ENCODE data around the gene TSACC. TPM values are rescaled to one million over a fixed set of nuclear protein-coding genes. Genes with fewer than 3 reads are reported as not detected.
A peak's percentile ranks its signal among the peaks of the same experiment; 100 is the strongest.

TSACC gene
- total and polyA plus RNA-seq, 9 of the 15 experiments (the other 6 are each of a cell fraction or from before 2014, with no cell fraction given): 0.45 to 7.4 (median 2.6) TPM

DNA sequence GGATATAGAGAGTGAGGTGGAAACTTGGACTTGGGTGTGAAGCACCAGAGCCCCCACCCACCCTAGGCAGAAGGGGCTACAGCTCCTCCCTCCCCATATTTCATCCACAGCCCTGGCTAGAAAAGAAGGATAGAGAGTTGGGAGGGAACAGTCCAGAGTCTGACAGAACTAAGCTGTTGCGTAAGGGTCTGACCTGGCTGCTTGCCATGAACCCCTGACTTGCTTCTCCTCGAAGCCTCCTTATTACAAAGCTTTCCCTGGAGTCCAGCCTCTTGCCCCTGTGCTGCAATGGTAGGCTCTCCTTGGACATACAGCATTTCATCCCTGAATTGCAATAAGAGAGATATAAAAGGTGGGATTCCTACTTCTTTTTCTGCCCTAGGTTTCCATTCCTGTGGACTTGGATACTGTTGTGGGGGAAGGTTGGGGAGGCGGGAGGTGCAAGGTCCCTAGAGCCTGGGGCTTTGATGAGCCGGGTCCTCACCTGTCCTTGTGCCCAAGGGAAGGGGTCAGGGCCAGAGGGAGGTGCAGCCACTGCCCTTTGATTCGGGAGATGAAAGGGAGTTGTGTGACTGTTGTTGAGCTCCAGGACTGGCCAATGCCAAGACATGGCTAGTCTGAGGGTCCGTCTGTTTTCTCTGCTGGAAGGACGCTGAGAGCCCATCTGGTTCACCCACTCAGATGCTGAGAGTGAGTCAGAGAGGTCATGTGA lies 33.4 kb downstream of the TSACC start:
- Histone ChIP-seq H3K4me1 (replicated peaks in 1 of 2; ENCODE audit: control insufficient read depth in 2 of 2, insufficient read depth in 2 of 2, low read length in 2 of 2) (peaks cover 0 to 16% of the 10 kb centered on the region in 2 experiments; a peak in 3 of 5 replicates), H3K9ac (ENCODE audit: insufficient read depth in 1 of 2, low read depth in 2 of 2, low read length in 2 of 2) (no peak overlapping the region), H3K4me2 (ENCODE audit: insufficient read depth, low read length) (no peak overlapping the region), H3K27me3 (ENCODE audit: control insufficient read depth in 2 of 2, insufficient read depth in 2 of 2, low read length in 2 of 2) (peaks cover 0 to 19% of the 10 kb centered on the region in 2 experiments; a peak in 4 of 5 replicates), H2AFZ (ENCODE audit: low read depth, low read length) (no peak overlapping the region), H3K27ac (ENCODE audit: extremely low read depth, low read depth, low read length) (no peak overlapping the region), H3K9me3 (replicated peaks; ENCODE audit: control insufficient read depth, insufficient read depth, low read depth, low read length) (no peaks in the 10 kb centered on the region), H3K9me1 (ENCODE audit: control insufficient read depth, insufficient read depth, low read length) (no peaks in the 10 kb centered on the region), H3K36me3 (ENCODE audit: control insufficient read depth, insufficient read depth, low read length) (no peaks in the 10 kb centered on the region), H4K20me1 (replicated peaks; ENCODE audit: control insufficient read depth, insufficient read depth, low read length) (no peaks in the 10 kb centered on the region), H3K79me2 (ENCODE audit: control insufficient read depth, insufficient read depth, low read length) (no peaks in the 10 kb centered on the region), H3K4me3 (no peak overlapping the region)
- CTCF ChIA-PET (ENCODE audit: low intra/inter-chr PET ratio): no interaction called here
- peak; percentile 40; the same call in 2 of the 3 replicates for ATAC-seq
- intact Hi-C loops (cut with micrococcal nuclease): no loop called here
- WGBS (ENCODE audit: insufficient coverage, low coverage, missing lambda C conversion rate): 3% methylated on average over 5 of the region's 7 CpGs
- peak in 1 of 4 experiments; percentile 37 for DNase-seq (ENCODE audit: extremely low read depth in 1 of 4, low spot score in 3 of 4)
- peak; percentile 51 for FAIRE-seq
- in situ Hi-C loops (cut with MboI): no loop called here
- BruUV-seq (replicated peaks): no TSS peak
- POLR2A ChIA-PET: interaction anchor here (1.1 to 1.2 kb wide), 2 partner anchors 8 to 33 kb away, joined by 4 to 5 read pairs; no protein-coding TSS in a partner anchor
- no peak for TF ChIP-seq ZNF263 (CRISPR knock-in tag; IDR thresholded peaks at IDR 0.05; ENCODE audit: borderline replicate concordance)
- TF ChIP-seq, protein P1, sequence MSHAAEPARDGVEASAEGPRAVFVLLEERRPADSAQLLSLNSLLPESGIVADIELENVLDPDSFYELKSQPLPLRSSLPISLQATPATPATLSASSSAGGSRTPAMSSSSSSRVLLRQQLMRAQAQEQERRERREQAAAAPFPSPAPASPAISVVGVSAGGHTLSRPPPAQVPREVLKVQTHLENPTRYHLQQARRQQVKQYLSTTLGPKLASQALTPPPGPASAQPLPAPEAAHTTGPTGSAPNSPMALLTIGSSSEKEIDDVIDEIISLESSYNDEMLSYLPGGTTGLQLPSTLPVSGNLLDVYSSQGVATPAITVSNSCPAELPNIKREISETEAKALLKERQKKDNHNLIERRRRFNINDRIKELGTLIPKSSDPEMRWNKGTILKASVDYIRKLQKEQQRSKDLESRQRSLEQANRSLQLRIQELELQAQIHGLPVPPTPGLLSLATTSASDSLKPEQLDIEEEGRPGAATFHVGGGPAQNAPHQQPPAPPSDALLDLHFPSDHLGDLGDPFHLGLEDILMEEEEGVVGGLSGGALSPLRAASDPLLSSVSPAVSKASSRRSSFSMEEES (CRISPR knock-in tag; IDR thresholded peaks at IDR 0.05): peak; percentile 82; the same call in 1 of the 2 replicates
- TF ChIP-seq NFATC3 (IDR thresholded peaks at IDR 0.05): no peak
- 0 out of 2 replicates have a peak, but pooled peaks have one; percentile 31 for TF ChIP-seq USF2 (CRISPR knock-in tag; IDR thresholded peaks at IDR 0.05)
- no peak for TF ChIP-seq ZMIZ1 (IDR thresholded peaks at IDR 0.05; ENCODE audit: low read depth in 2 of 2, low read length in 2 of 2)
- TF ChIP-seq NFIC (IDR thresholded peaks at IDR 0.05): peak; percentile 83
- TF ChIP-seq RAD51 (IDR thresholded peaks at IDR 0.05; ENCODE audit: borderline replicate concordance, low read depth): peak; percentile 27; the same call in 1 of the 2 replicates
- TF ChIP-seq CHCHD3 (CRISPR knock-in tag; IDR thresholded peaks at IDR 0.05): no peak
- TF ChIP-seq LCOR (CRISPR knock-in tag; IDR thresholded peaks at IDR 0.05): no peak
- TF ChIP-seq STAT6 (CRISPR knock-in tag; IDR thresholded peaks at IDR 0.05): no peak
- peak; percentile 96 for TF ChIP-seq CEBPB (tag; IDR thresholded peaks at IDR 0.05)
- TF ChIP-seq HCFC1 (IDR thresholded peaks at IDR 0.05; ENCODE audit: low read depth, low read length): no peak
- TF ChIP-seq ARID2 (IDR thresholded peaks at IDR 0.05): no peak

All from K562 (cell line).